Gastrocnemius medialis (tissue), 4 donors: Measurements from ENCODE around the gene TTC28. TPM values are rescaled to one million over a fixed set of nuclear protein-coding genes. Genes with fewer than 3 reads are reported as not detected.

Source experiments
- ATAC-seq, 2 donors: fragments of 150-250 bp; one replicate each; pipeline ENCODE4 v1.9.1; 2016
- DNase-seq, 2 donors: peaks; one replicate each; pipeline ENCODE4 v3.0.0-alpha.2; 2019
- H3K27ac ChIP-seq, 4 donors: fragments of 200-600 bp; sonication (generic); 1 replicate in 1 of 4; 2 replicates in 3 of 4; pipeline ENCODE4 v1.5.1; 2016 to 2018; ENCODE audit warnings: mild to moderate bottlenecking in 2 of 4, moderate library complexity in 1 of 4
- H3K27me3 ChIP-seq, 3 donors: fragments of 200-600 bp; sonication (generic) in 2 of 3; 1 replicate in 1 of 3; 2 replicates in 2 of 3; pipeline versions ENCODE4 v1.5.1 to v1.6.0; 2016 to 2019; ENCODE audit warnings: mild to moderate bottlenecking in 1 of 3, moderate library complexity in 1 of 3
- H3K36me3 ChIP-seq, 2 donors: fragments of 200-600 bp; sonication (generic) in 1 of 2; one replicate each; pipeline ENCODE4 v1.5.1; 2017 to 2018
- H3K4me1 ChIP-seq, 2 donors: fragments of 200-600 bp; sonication (generic) in 1 of 2; one replicate each; pipeline ENCODE4 v1.5.1; 2016 to 2017; ENCODE audit warnings: mild to moderate bottlenecking in 2 of 2
- H3K4me3 ChIP-seq, 4 donors: fragments of 200-600 bp; sonication (generic) in 3 of 4; 1 replicate in 1 of 4; 2 replicates in 3 of 4; pipeline ENCODE4 v1.5.1; 2016 to 2019; ENCODE audit warnings: mild to moderate bottlenecking in 2 of 4
- H3K9me3 ChIP-seq, 3 donors: fragments of 200-600 bp; sonication (generic) in 2 of 3; 1 replicate in 1 of 3; 2 replicates in 2 of 3; pipeline ENCODE4 v1.5.1; 2016 to 2019
- CTCF ChIP-seq, 5 experiments: fragments of 450-650 bp in 3 of 5; fragments of 200-600 bp in 2 of 5; sonication (generic) in 2 of 5; IDR thresholded peaks in 4 of 5; conservative IDR thresholded peaks in 1 of 5; 1 replicate in 4 of 5; 2 replicates in 1 of 5; pipeline ENCODE4 v1.5.1; 2016 to 2019; ENCODE audit warnings: antibody characterized with exemption in 5 of 5, mild to moderate bottlenecking in 3 of 5, moderate library complexity in 3 of 5
- POLR2A ChIP-seq, 2 donors: fragments of 450-650 bp; IDR thresholded peaks; one replicate each; pipeline ENCODE4 v1.6.1; 2017; ENCODE audit warnings: antibody characterized with exemption in 2 of 2, mild to moderate bottlenecking in 2 of 2, moderate library complexity in 2 of 2
- in situ Hi-C, 4 donors: fragments of 200-750 bp; cut with MboI; loops; one replicate each; pipeline versions ENCODE4 v1.15.0 to v1.8.0; 2017; ENCODE audit warnings: low sequenced_read_pairs in 4 of 4
- intact Hi-C: fragments of 100-400 bp; cut with DNase I; formaldehyde crosslinking; loops from one replicate; pipeline ENCODE4 v1.15.1; 2023; ENCODE audit warnings: low total_unique reads
- total RNA-seq, 4 donors: library from RNA; depleted of rRNA; stranded (reverse); fragments of >200 nt; gene quantifications; one replicate each; pipeline versions ENCODE4 v1.1.0 to v1.2.3, GENCODE V29; 2016

Gene TTC28
- total RNA-seq, 4 donors from 2014 or later, result 6.3 to 18.1 (median 8.4) TPM

GRCh38 chr22:27992294-27993165 lies 687.1 kb downstream of the TTC28 start:
- no peaks in the 10 kb centered on the region for H3K27me3 ChIP-seq
- intact Hi-C loops (loop anchor here (5.0 kb wide), 1 partner anchor 70 kb away; no protein-coding TSS in a partner anchor), in situ Hi-C loops (no loop called here)
- H3K27ac ChIP-seq, result peak overlapping the region in 1 of 4 donors; percentile 74
- no peak overlapping the region for H3K4me3 ChIP-seq
- TF ChIP-seq POLR2A (IDR thresholded peaks at IDR 0.05) (no peak), CTCF (IDR thresholded peaks at IDR 0.05 in 4 of 5, conservative IDR thresholded peaks at IDR 0.05 in 1 of 5) (no peak)
- DNase-seq, result no peak
- H3K36me3 ChIP-seq, result no peaks in the 10 kb centered on the region
- ATAC-seq, result no peak
- H3K9me3 ChIP-seq, result no peaks in the 10 kb centered on the region
- H3K4me1 ChIP-seq, result peaks cover 9 to 12% of the 10 kb centered on the region in 2 donors

GRCh38 chr22:27991586-27992293 lies 687.9 kb downstream of the TTC28 start:
- no peaks in the 10 kb centered on the region for H3K9me3 ChIP-seq

GRCh38 chr22:27990879-27991278 lies 688.8 kb downstream of the TTC28 start:
- Histone ChIP-seq H3K27me3 (no peaks in the 10 kb centered on the region), H3K4me3 (peak overlapping the region in 1 of 4 donors; percentile 15), H3K4me1 (peaks cover 9 to 12% of the 10 kb centered on the region in 2 donors), H3K36me3 (no peaks in the 10 kb centered on the region), H3K9me3 (no peaks in the 10 kb centered on the region), H3K27ac (peak overlapping the region; percentile 61 to 75 (median 72))
- in situ Hi-C loops, result no loop called here
- TF ChIP-seq POLR2A (IDR thresholded peaks at IDR 0.05) (no peak), CTCF (IDR thresholded peaks at IDR 0.05 in 4 of 5, conservative IDR thresholded peaks at IDR 0.05 in 1 of 5) (peak in 4 of 5 experiments; percentile 35 to 60 (median 50))
- ATAC-seq (peak; percentile 74 to 85), DNase-seq (peak; percentile 51 to 74)
- intact Hi-C loops, result loop anchor here (5.0 kb wide), 1 partner anchor 69 kb away; no protein-coding TSS in a partner anchor

More at GRCh38 chr22:27991586-27992293, 687.9 kb downstream of the TTC28 start:
- Histone ChIP-seq H3K4me1 (peaks cover 9 to 12% of the 10 kb centered on the region in 2 donors), H3K4me3 (no peak overlapping the region), H3K27me3 (no peaks in the 10 kb centered on the region), H3K27ac (peak overlapping the region; percentile 61 to 75 (median 72)), H3K36me3 (no peaks in the 10 kb centered on the region)
- ATAC-seq, result no peak
- in situ Hi-C loops, result no loop called here
- DNase-seq, result no peak
- TF ChIP-seq POLR2A (IDR thresholded peaks at IDR 0.05) (no peak), CTCF (IDR thresholded peaks at IDR 0.05 in 4 of 5, conservative IDR thresholded peaks at IDR 0.05 in 1 of 5) (no peak)
- intact Hi-C loops, result loop anchor here (5.0 kb wide), 1 partner anchor 69 kb away; no protein-coding TSS in a partner anchor

GRCh38 chr22:27990451-27990840 lies 689.2 kb downstream of the TTC28 start:
- Histone ChIP-seq H3K36me3 (no peaks in the 10 kb centered on the region), H3K27ac (peak overlapping the region; percentile 61 to 75 (median 72)), H3K4me3 (no peak overlapping the region), H3K27me3 (no peaks in the 10 kb centered on the region), H3K9me3 (no peaks in the 10 kb centered on the region), H3K4me1 (peaks cover 9 to 12% of the 10 kb centered on the region in 2 donors)
- intact Hi-C loops, result loop anchor here (5.0 kb wide), 1 partner anchor 68 kb away; no protein-coding TSS in a partner anchor
- in situ Hi-C loops, result no loop called here
- no peak for TF ChIP-seq POLR2A (IDR thresholded peaks at IDR 0.05)
- no peak for TF ChIP-seq CTCF (IDR thresholded peaks at IDR 0.05 in 4 of 5, conservative IDR thresholded peaks at IDR 0.05 in 1 of 5)
- DNase-seq (no peak), ATAC-seq (no peak)
